GM19099 (cell line): ENCODE measurements around the gene SEMA4A.
A peak's percentile ranks its signal among the peaks of the same experiment; 100 is the strongest.

ENCODE experiments used
- POLR2A ChIP-seq: IDR thresholded peaks from 3 replicates; pipeline ENCODE4 v1.6.1; 2011; ENCODE audit warnings: low read depth; ENCODE audit not compliant: insufficient read length; ENCODE audit errors: extremely low read depth

SEMA4A gene

DNA sequence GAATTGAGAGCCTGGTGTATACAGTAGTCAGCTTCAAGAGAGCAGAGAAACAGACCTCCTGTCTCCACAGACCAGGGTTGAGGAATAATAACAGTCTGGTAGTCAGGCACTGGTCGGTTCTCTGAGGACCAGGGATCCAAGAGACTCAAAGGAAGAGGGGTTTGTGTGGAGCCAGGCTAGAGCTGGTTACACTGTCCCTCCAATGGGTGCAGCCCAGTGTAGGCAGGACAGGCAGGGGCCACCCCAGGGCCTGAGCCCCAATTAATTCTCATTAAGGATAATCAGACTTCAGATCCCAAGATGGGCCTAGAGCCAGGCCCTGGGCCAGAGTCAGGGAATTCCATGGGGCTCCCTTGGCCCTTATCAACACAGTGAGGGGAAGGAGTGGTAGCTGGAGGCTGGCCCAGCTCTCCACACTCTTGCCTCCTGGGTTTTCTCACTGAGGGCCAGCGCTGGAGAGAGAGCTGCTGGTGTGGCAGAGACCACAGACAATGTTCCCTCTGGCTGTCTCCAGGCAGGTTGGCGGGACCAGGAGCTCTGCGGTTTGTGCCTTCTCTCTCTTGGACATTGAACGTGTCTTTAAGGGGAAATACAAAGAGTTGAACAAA is 9.1 kb downstream of the SEMA4A start:
- no peak for TF ChIP-seq POLR2A

DNA sequence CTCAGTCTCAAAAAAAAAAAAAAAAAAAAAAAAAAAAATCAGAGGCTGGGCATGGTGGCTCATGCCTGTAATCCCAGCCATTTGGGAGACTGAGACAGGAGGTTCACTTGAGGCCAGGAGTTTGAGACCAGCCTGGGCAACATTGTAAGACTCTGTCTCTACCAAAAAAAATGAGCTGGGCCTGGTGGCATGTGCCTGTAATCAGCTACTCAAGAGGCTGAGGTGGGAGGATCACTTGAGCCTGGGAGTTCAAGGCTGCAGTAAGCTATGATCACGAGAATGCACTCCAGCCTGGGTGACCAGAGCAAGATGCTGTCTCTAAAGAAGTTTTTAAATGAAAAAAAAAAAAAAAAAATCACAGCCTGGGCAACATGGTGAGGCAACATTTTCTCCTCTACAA is 10.3 kb downstream of the SEMA4A start:
- TF ChIP-seq POLR2A, result no peak

DNA sequence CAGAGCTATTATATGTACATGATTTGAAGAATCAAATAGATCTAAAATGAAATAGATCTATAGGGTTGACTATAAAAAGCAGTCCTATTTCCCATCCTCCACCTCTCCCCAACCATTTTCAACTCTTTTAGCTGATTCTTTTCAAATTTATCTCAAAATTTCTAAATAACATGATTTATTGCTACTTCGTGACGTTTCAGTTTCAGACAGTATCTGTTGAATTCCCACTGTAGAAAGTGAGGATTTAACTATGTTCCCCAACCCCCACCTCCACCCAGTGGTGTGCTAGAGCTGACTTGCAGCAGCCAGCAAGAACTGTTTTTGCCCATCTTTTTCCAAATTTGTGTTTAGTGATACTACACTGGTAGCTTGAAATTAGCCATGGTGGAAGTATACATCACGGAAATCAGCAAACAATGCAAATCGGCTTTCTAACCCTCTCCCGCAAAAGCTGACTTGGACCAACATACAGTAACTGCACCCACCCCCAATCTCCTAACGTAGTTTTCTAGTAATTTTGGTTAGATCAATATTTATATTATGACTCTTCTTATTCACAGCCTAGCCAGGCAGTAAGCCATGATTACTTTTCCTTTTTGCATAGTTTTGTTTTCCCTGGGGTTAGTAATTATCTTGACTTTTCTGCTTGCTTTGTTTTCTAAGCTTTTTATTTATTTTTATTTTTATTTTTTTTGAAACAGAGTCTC is 10.9 kb downstream of the SEMA4A start:
- TF ChIP-seq POLR2A, result no peak

DNA sequence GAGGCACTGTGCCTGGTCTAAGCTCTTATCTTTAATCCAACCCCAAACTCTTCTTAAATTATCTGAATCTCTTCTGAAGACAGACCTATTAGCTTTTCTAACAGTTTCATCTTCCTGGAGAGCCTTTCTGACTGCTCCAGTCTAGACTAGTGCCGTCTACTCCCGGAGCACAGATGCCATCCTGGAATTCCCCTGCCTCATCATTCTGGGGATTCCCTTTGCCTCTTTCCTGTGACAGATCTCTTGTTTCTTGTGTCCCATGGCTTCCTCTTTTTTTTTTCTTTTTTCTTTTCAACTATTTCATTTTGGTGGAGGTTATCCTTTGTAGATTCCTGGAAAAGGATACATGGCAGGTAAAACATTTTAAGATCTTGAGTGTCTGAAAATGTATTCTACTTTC is 11.7 kb downstream of the SEMA4A start:
- TF ChIP-seq POLR2A, result no peak

DNA sequence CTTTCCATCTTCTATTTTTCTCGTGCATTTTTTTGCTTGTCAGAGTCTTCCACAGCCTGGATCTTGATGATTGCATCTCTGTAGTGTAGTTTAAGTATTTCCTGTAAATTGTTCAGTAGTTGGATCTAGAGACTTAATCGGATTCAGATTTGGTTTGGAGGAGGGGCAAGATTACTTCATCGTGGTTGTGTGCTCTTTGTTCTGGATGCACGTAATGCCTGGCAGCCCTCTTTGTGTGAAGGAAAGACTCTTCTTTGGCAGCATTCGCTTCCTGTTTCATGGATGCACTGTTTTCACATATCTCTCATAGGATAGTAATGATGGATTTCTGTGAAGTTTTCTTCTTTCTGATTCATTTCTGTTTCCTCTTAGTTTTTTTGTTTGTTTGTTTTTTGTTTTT is 14.2 kb downstream of the SEMA4A start:
- no peak for TF ChIP-seq POLR2A

DNA sequence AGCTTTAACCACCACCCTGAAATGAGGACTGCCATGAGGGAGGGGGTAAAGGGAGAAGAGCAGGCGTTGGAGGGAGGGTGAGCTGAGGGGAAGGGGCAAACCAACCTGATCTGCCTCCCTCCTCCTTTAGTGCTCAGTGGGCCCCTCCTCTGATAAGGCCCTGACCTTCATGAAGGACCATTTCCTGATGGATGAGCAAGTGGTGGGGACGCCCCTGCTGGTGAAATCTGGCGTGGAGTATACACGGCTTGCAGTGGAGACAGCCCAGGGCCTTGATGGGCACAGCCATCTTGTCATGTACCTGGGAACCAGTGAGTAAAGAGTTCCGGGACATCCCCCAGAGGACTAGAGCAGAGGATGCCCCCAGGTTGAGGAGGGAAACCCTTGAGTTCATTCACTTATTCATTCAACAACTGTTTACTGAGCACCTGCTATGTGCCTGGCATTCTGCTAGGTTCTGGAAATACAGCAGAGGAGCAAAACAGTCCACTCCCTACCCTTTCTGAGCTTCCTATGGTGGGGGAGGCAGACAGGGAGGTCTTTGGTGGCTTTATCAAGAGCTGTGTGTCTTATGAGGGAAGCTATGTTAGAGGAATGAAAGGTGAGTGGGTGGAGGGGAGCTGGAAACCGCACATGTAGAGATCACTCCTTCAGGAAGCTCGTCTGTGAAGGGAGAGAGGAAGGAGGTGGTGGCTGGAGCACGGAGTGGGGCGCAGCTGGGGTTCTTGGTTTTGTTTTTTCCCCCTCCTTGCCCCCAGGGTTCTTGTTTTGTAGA is 19.5 kb downstream of the SEMA4A start:
- no peak for TF ChIP-seq POLR2A

DNA sequence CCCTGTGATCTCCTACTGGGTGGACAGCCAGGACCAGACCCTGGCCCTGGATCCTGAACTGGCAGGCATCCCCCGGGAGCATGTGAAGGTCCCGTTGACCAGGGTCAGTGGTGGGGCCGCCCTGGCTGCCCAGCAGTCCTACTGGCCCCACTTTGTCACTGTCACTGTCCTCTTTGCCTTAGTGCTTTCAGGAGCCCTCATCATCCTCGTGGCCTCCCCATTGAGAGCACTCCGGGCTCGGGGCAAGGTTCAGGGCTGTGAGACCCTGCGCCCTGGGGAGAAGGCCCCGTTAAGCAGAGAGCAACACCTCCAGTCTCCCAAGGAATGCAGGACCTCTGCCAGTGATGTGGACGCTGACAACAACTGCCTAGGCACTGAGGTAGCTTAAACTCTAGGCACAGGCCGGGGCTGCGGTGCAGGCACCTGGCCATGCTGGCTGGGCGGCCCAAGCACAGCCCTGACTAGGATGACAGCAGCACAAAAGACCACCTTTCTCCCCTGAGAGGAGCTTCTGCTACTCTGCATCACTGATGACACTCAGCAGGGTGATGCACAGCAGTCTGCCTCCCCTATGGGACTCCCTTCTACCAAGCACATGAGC is 23.3 kb downstream of the SEMA4A start:
- no peak for TF ChIP-seq POLR2A

DNA sequence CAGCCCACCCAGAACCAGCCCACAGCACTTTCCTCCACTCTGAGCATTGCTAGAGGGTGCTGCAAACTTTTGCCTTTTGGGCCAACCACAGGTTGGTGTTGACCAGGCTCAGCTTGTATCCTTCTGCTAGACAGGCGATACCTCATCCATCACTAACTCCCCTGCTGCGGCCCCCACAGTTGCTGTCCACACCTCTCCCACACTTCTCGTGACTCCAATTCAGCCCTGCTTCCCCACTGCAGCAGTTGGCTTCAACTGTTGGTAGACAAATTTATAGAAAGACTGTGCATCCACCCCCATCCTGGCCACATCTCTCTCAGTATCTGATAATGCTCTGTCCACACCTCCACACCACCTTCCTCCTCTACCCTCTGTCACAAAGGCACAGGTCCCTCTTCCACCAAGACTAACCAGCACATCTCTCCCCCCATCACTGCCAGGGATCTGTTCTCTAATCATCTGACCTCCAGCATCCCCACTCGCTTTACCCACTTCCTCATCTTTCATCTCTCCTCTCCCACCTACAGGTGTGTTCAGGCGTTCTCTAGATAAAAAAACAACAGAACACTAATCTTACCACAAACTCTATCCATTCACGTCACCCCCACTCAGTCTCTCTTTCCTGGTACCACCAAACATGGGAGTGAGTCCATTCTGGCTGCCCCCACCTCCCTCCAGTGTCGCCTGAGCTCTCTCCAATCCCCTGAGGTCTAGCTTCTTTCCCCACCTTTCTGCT is 24.7 kb downstream of the SEMA4A start:
- no peak for TF ChIP-seq POLR2A

DNA sequence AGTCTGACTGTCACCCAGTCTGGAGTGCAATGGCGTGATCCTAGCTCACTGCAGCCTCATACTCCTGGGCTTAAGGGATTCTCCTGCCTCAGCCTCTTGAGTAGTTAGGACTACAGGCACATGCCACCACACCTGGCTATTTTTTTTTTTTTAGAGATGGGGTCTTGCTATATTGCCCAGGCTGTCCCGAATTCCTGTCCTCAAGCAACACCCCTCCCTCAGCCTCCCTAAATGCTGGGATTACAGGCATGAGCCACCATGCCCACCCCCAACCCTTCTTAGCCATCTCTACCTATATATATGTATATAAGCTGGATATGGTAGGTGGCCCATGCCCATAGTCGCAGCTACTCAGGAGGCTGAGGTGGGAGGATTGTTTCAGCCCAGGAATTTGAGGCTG is 27.1 kb downstream of the SEMA4A start:
- no peak for TF ChIP-seq POLR2A

DNA sequence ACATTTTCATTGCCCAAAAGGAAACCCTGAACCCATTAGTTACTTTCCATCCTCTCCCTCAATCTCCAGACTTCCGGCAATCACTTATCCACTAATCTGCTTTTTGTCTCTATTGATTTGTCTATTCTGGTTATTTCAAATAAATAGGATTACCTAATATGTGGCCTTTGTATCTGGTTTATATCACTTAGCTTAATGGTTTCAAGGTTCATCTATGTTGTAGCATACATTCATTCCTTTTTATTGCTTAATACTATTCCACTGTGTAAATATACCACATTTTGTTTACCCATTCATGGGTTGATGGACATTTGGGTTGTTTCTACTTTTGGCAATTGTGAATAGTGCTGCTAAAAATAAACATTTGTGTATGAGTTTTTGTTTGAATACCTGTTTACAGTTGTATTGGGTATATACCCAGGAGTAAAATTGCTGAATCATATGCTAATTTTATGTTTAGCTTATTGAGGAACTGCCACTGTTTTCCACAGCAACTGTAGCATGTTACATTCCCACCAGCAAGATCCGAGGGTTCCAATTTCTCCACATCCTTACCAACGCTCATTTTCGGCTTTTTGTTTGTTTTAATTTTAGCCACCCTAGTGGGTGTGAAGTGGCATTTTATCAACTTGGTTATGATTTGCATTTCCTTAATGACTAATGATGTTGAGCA is 38.0 kb downstream of the SEMA4A start:
- TF ChIP-seq POLR2A, result no peak

DNA sequence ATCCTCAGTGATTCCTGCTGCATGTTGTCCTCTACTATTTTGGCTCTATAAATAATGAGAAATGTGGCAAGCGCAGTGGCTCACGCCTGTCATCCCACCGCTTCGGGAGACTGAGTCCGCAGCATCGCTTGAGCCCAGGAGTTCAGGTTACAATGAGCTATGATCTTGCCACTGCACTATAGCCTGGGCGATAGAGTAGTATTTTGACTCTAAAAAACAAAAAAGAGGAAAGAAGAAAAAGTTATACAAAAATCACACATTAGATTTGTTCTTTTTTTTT is 39.8 kb downstream of the SEMA4A start:
- TF ChIP-seq POLR2A, result no peak

DNA sequence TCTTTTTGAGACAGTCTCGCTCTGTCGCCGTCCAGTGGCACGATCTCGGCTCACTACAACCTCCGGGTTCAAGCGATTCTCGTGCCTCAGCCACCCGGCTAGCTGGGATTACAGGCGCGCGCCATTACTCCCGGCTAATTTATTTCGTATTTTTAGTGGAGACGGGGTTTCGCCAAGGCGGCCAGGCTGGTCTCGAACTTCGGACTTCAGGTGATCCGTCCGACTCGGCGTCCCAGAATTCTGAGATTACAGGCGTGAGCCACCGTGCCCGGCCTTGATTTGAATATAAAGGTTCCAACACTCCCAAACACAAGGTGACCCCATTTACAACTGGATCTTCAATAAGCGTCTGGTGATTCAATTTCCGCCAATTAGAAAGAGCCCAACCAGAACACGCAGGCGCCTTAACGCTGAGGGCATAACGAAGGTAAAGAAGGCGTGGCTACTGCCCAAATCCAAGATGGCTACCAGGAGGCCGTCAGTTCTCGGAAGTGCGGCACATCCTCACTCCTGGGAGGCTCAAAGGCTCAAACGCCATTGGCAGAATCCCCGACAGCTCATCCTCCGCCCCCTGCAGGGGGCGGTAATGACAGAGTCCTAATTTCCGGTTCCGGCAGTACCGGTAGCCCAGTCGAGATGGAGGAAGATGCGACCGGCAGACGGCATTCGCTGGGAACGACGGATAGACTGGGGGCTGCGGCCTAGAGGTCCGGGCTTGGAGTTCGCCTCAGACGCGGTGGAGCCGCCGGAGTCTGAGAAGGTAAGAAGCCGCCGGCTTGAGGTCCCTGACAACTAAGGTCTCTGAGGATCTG is 40.3 kb downstream of the SEMA4A start, which contains the start of gene SLC25A44:
Gene SLC25A44 (plus strand): TSS at position 617 of the 812 bp plus-strand sequence. CDS start 5,744 bp downstream, outside the sequence.
- TF ChIP-seq POLR2A, result peak; percentile 84

DNA sequence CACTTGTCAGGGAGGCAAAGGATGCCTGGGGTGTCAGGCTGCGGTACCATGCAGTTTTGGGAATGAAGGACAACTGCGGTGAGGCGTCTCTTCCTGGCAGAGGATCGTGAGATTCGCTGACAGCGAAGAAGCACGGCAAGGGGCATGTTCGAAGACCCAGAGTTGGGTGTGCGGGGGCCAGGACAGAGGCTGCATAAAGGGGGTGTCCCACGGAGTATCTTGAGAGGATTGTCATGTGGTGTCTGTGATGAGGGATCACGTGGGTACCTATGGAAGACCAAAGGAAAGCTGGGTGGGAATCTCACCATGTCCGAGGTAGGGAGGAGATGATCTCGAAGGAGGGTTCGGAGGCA is 40.9 kb downstream of the SEMA4A start:
- no peak for TF ChIP-seq POLR2A

DNA sequence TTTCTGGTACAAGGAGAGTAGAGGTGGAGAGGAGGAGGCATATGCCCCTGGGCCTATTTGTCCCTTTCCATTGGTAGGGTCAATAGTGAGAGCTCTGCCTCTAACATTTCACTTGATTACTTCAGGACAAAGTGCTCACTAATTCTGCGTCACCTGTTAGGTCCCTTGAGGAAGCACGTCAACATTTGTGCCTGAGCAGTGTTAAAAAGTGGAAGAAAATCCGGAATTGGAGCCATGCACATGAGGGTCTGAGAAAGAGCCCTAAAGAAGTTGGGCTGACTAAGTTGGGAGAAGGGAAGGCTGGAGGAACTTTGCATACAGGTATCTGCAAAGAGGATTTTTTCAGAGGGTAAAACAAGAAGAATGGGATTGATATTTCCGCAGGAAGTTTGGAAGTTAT is 42.5 kb downstream of the SEMA4A start:
- TF ChIP-seq POLR2A, result no peak
